WTC11 (cell line): ENCODE data around the gene GABRR2. TPM values are rescaled to one million over a fixed set of nuclear protein-coding genes. Genes with fewer than 3 reads are reported as not detected.

Experiments
- ATAC-seq: fragments of 200-7000 bp; cut with Tn5 transposase; 2 replicates; pipeline ENCODE4 v1.10.0; 2021; ENCODE audit warnings: mild to moderate bottlenecking, moderate library complexity
- CTCF ChIA-PET: fragments of 300-600 bp; sonication (Branson Sonifier 250); formaldehyde crosslinking; loops from one replicate; lab custom pipeline; 2021; ENCODE audit warnings: antibody characterized with exemption; lab: Charles Lee
- POLR2A ChIA-PET: fragments of 350-600 bp; sonication (Branson Sonifier 250); formaldehyde crosslinking; loops from one replicate; lab custom pipeline; 2021; ENCODE audit warnings: antibody characterized with exemption; lab: Charles Lee
- DNase-seq: peaks from one replicate; pipeline ENCODE4 v3.0.0; 2021; ENCODE audit warnings: low spot score
- H3K27ac Mint-ChIP-seq: 2 replicates; pipeline ENCODE4 v1.8.0; 2021; ENCODE audit warnings: mixed read lengths
- H3K27me3 Mint-ChIP-seq: 2 replicates; pipeline ENCODE4 v1.8.0; 2021; ENCODE audit warnings: low read depth, mild to moderate bottlenecking, moderate library complexity, mixed read lengths
- H3K36me3 Mint-ChIP-seq: 2 replicates; pipeline ENCODE4 v1.8.0; 2021; ENCODE audit warnings: mixed read lengths
- H3K4me1 Mint-ChIP-seq: 2 replicates; pipeline ENCODE4 v1.8.0; 2022; ENCODE audit warnings: mixed read lengths
- H3K4me3 Mint-ChIP-seq: 2 replicates; pipeline ENCODE4 v1.8.0; 2021; ENCODE audit warnings: mild to moderate bottlenecking, moderate library complexity, mixed read lengths
- H3K9me3 Mint-ChIP-seq: 2 replicates; pipeline ENCODE4 v1.8.0; 2021; ENCODE audit warnings: mixed read lengths
- ELF4 ChIP-seq: sonication (generic); formaldehyde crosslinking; IDR thresholded peaks from 2 replicates; pipeline ENCODE4 v1.8.1; 2022; ENCODE audit warnings: low read depth, mild to moderate bottlenecking, moderate library complexity, missing genetic modification reagents
- ERG ChIP-seq: fragments of 250-450 bp; sonication (Bioruptor Pico); IDR thresholded peaks from 2 replicates; pipeline ENCODE4 v1.8.0; 2021; ENCODE audit warnings: mild to moderate bottlenecking
- FOXJ3 ChIP-seq: sonication (generic); formaldehyde crosslinking; IDR thresholded peaks from 2 replicates; pipeline ENCODE4 v1.9.0; 2021; ENCODE audit warnings: missing genetic modification reagents, mild to moderate bottlenecking, borderline replicate concordance
- FOXP1 ChIP-seq: sonication (generic); formaldehyde crosslinking; IDR thresholded peaks from 2 replicates; pipeline ENCODE4 v1.8.0; 2022; ENCODE audit warnings: missing genetic modification reagents, mild to moderate bottlenecking, moderate library complexity, borderline replicate concordance
- GRHL2 ChIP-seq: fragments of 250-450 bp; sonication (Bioruptor Pico); IDR thresholded peaks from 2 replicates; pipeline ENCODE4 v1.8.0; 2022; ENCODE audit warnings: mild to moderate bottlenecking, moderate library complexity; ENCODE audit not compliant: insufficient replicate concordance, severe bottlenecking
- HMGA2 ChIP-seq: fragments of 250-450 bp; sonication (Bioruptor Pico); IDR thresholded peaks from 2 replicates; pipeline ENCODE4 v1.4.0; 2021; ENCODE audit warnings: mild to moderate bottlenecking, moderate library complexity
- IRF1 ChIP-seq: sonication (generic); formaldehyde crosslinking; IDR thresholded peaks from 2 replicates; pipeline ENCODE4 v1.8.0; 2023; ENCODE audit warnings: missing genetic modification reagents
- JUN ChIP-seq: sonication (generic); formaldehyde crosslinking; IDR thresholded peaks from 2 replicates; pipeline ENCODE4 v1.8.0; 2023; ENCODE audit warnings: mild to moderate bottlenecking, missing genetic modification reagents
- MXD4 ChIP-seq: fragments of 250-450 bp; sonication (Bioruptor Pico); IDR thresholded peaks from 2 replicates; pipeline ENCODE4 v1.8.0; 2021; ENCODE audit warnings: mild to moderate bottlenecking, moderate library complexity, borderline replicate concordance
- MYBL2 ChIP-seq: sonication (generic); formaldehyde crosslinking; IDR thresholded peaks from 2 replicates; pipeline ENCODE4 v1.8.1; 2023; ENCODE audit warnings: mild to moderate bottlenecking, moderate library complexity, missing genetic modification reagents
- NFATC4 ChIP-seq: fragments of 250-450 bp; sonication (Bioruptor Pico); IDR thresholded peaks from 2 replicates; pipeline ENCODE4 v1.9.0; 2021; ENCODE audit warnings: mild to moderate bottlenecking
- NFYB ChIP-seq: sonication (generic); formaldehyde crosslinking; conservative IDR thresholded peaks from 2 replicates; pipeline ENCODE4 v1.8.0; 2022; ENCODE audit warnings: low read depth, missing genetic modification reagents
- NR2C2 ChIP-seq: sonication (generic); formaldehyde crosslinking; IDR thresholded peaks from 2 replicates; pipeline ENCODE4 v1.8.0; 2022; ENCODE audit warnings: mild to moderate bottlenecking, missing genetic modification reagents
- OVOL2 ChIP-seq: fragments of 250-450 bp; sonication (Bioruptor Pico); IDR thresholded peaks from 2 replicates; pipeline ENCODE4 v1.9.0; 2021; ENCODE audit warnings: mild to moderate bottlenecking, borderline replicate concordance
- SMAD3 ChIP-seq: sonication (generic); formaldehyde crosslinking; IDR thresholded peaks from 2 replicates; pipeline ENCODE4 v1.8.0; 2022; ENCODE audit warnings: missing genetic modification reagents, mild to moderate bottlenecking, borderline replicate concordance
- SMAD4 ChIP-seq: sonication (generic); formaldehyde crosslinking; IDR thresholded peaks from 2 replicates; pipeline ENCODE4 v1.8.0; 2022; ENCODE audit warnings: mild to moderate bottlenecking, missing genetic modification reagents
- SP1 ChIP-seq: sonication (generic); formaldehyde crosslinking; conservative IDR thresholded peaks from 2 replicates; pipeline ENCODE4 v1.8.1; 2022; ENCODE audit warnings: missing genetic modification reagents
- TEAD1 ChIP-seq: sonication (generic); formaldehyde crosslinking; IDR thresholded peaks from 2 replicates; pipeline ENCODE4 v1.8.0; 2022; ENCODE audit warnings: mild to moderate bottlenecking, missing genetic modification reagents
- ZBTB43 ChIP-seq: sonication (generic); formaldehyde crosslinking; IDR thresholded peaks from 2 replicates; pipeline ENCODE4 v1.8.1; 2023; ENCODE audit warnings: mild to moderate bottlenecking, missing genetic modification reagents
- ZNF263 ChIP-seq: sonication (generic); formaldehyde crosslinking; IDR thresholded peaks from 2 replicates; pipeline ENCODE4 v1.8.1; 2022; ENCODE audit warnings: low read depth, mild to moderate bottlenecking, moderate library complexity, missing genetic modification reagents
- ZNF317 ChIP-seq: sonication (generic); formaldehyde crosslinking; IDR thresholded peaks from 2 replicates; pipeline ENCODE4 v1.8.1; 2023; ENCODE audit warnings: low read depth, mild to moderate bottlenecking, moderate library complexity, missing genetic modification reagents, borderline replicate concordance
- ZNF416 ChIP-seq: fragments of 250-450 bp; sonication (Bioruptor Pico); IDR thresholded peaks from 2 replicates; pipeline ENCODE4 v1.9.0; 2021; ENCODE audit warnings: mild to moderate bottlenecking, inconsistent platforms
- ZNF423 ChIP-seq: fragments of 250-450 bp; sonication (Bioruptor Pico); IDR thresholded peaks from 2 replicates; pipeline ENCODE4 v2.1.2; 2022; ENCODE audit warnings: mild to moderate bottlenecking, moderate library complexity
- ZNF425 ChIP-seq: fragments of 250-450 bp; sonication (Bioruptor Pico); conservative IDR thresholded peaks from 2 replicates; pipeline ENCODE4 v1.9.0; 2021; ENCODE audit warnings: mild to moderate bottlenecking
- ZNF671 ChIP-seq: fragments of 250-450 bp; sonication (Bioruptor Pico); IDR thresholded peaks from 2 replicates; pipeline ENCODE4 v1.8.0; 2021; ENCODE audit warnings: mild to moderate bottlenecking
- total RNA-seq: library from RNA; stranded (reverse); gene quantifications from 3 replicates; pipeline ENCODE4 v1.2.3, GENCODE V29; 2021
- TF ChIP-seq, protein P1 (sequence below): sonication (generic); formaldehyde crosslinking; IDR thresholded peaks from 2 replicates; pipeline ENCODE4 v1.8.1; 2022; ENCODE audit warnings: mild to moderate bottlenecking, missing genetic modification reagents, moderate library complexity, borderline replicate concordance
- TF ChIP-seq, protein P2 (sequence below): sonication (generic); formaldehyde crosslinking; IDR thresholded peaks from 2 replicates; pipeline ENCODE4 v1.8.1; 2022; ENCODE audit warnings: low read depth, missing genetic modification reagents, borderline replicate concordance

Gene GABRR2
- total RNA-seq, 1 experiment from 2014 or later: not detected

DNA sequence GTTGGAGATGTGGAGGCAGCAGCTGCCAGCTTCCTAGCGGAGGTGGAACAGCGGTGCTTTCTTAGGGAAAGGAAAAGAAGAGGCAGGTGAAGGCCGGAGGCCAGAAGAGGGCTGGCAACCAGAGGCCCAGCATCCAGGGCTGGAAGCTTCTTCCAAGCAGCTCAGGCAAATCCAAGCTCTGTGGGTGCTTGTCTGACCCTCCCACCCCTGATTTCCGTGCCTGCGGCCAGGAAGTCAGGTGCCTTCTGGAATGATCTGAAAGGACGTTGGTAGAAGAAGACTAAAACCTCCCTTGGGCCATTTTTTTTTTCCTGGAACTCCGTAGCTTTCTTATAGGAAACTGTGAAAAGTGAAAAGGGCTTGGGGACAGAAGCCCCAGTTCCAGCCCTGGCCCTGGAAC, 64.9 kb downstream of the GABRR2 start (continued):
- TF ChIP-seq ERG (CRISPR knock-in tag) (no peak), ZNF423 (no peak), ELF4 (no peak), SP1 (CRISPR knock-in tag) (no peak), ZNF263 (CRISPR knock-in tag) (no peak), GRHL2 (CRISPR knock-in tag) (no peak), ZNF671 (CRISPR knock-in tag) (no peak), OVOL2 (no peak), FOXP1 (CRISPR knock-in tag) (no peak), SMAD4 (CRISPR knock-in tag) (no peak)

DNA sequence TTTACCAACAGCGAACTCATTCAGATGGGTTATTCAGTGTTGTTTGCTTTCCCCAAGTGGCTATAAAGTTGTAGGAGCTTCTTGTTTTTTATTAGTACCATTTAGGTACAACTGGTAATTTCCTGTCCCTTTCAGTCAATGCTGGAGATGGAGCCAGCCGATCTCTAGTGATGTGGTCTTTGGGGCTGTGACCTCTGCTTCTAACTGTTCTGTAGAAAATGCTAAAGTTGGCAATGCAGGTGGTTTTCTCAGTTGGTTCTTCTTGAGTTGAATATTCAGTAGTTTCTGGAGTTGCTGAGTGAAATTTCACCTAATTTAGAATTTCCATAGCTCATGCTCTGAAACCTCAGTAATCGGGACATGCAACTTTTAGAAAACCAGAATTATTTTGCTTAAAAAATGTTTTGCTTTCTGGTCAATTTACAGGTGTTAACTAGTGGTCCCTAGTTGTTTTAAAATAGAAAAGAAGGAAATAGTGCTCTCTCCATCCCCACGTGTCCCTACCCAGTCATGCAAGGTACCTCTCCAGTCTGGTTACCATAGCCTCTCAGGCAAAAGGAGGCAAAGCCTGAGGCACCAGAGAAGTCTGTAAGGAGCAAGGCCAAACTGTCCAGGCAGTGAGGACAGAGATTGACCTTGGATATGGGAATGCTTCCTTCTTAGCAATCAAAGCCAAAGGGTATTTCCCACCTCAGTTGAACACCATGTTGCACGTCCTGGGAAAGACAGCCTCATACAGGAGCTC, 70.7 kb downstream of the GABRR2 start:
- H3K9me3 Mint-ChIP-seq: no peaks in the 10 kb centered on the region; the same call in 1 of the 2 replicates
- ChIA-PET CTCF (no interaction called here), POLR2A (no interaction called here)
- no peaks in the 10 kb centered on the region for H3K36me3 Mint-ChIP-seq
- peaks cover 18% of the 10 kb centered on the region for H3K27me3 Mint-ChIP-seq
- ATAC-seq: no peak
- H3K4me3 Mint-ChIP-seq: no peak overlapping the region
- TF ChIP-seq NFYB (CRISPR knock-in tag): no peak
- no peak for TF ChIP-seq JUN (CRISPR knock-in tag)
- TF ChIP-seq HMGA2 (CRISPR knock-in tag): no peak
- no peak for TF ChIP-seq GRHL2 (CRISPR knock-in tag)
- TF ChIP-seq FOXJ3: no peak
- H3K4me1 Mint-ChIP-seq: peaks cover 37% of the 10 kb centered on the region
- no peak for DNase-seq
- no peak overlapping the region for H3K27ac Mint-ChIP-seq

GRCh38 chr6:89243331-89243629, 71.8 kb downstream of the GABRR2 start:
- Mint-ChIP-seq H3K36me3 (peaks cover 2% of the 10 kb centered on the region; the same call in 1 of the 2 replicates), H3K4me1 (peaks cover 40% of the 10 kb centered on the region), H3K4me3 (peak overlapping the region; percentile 28; the same call in 1 of the 2 replicates), H3K27ac (peak overlapping the region; percentile 51; the same call in 1 of the 2 replicates), H3K9me3 (peaks cover 2% of the 10 kb centered on the region), H3K27me3 (peaks cover 18% of the 10 kb centered on the region)
- POLR2A ChIA-PET: no interaction called here
- no peak for ATAC-seq
- no peak for DNase-seq
- CTCF ChIA-PET: interaction anchor here (0.7 kb wide), 1 partner anchor 163 kb away, joined by 6 read pairs; the partner anchor contains the start of gene PNRC1
- TF ChIP-seq HMGA2 (CRISPR knock-in tag) (no peak), TEAD1 (CRISPR knock-in tag) (no peak), ZBTB43 (CRISPR knock-in tag) (no peak), OVOL2 (no peak), IRF1 (CRISPR knock-in tag) (no peak), SMAD3 (CRISPR knock-in tag) (no peak), MYBL2 (CRISPR knock-in tag) (no peak), ZNF425 (CRISPR knock-in tag) (no peak), ZNF416 (CRISPR knock-in tag) (no peak), ZNF317 (no peak), NR2C2 (CRISPR knock-in tag) (no peak), ZNF423 (no peak), NFATC4 (CRISPR knock-in tag) (no peak), FOXJ3 (no peak), MXD4 (CRISPR knock-in tag) (no peak)
- TF ChIP-seq, protein P1, sequence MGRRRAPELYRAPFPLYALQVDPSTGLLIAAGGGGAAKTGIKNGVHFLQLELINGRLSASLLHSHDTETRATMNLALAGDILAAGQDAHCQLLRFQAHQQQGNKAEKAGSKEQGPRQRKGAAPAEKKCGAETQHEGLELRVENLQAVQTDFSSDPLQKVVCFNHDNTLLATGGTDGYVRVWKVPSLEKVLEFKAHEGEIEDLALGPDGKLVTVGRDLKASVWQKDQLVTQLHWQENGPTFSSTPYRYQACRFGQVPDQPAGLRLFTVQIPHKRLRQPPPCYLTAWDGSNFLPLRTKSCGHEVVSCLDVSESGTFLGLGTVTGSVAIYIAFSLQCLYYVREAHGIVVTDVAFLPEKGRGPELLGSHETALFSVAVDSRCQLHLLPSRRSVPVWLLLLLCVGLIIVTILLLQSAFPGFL: no peak
- TF ChIP-seq, protein P2, sequence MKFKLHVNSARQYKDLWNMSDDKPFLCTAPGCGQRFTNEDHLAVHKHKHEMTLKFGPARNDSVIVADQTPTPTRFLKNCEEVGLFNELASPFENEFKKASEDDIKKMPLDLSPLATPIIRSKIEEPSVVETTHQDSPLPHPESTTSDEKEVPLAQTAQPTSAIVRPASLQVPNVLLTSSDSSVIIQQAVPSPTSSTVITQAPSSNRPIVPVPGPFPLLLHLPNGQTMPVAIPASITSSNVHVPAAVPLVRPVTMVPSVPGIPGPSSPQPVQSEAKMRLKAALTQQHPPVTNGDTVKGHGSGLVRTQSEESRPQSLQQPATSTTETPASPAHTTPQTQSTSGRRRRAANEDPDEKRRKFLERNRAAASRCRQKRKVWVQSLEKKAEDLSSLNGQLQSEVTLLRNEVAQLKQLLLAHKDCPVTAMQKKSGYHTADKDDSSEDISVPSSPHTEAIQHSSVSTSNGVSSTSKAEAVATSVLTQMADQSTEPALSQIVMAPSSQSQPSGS (CRISPR knock-in tag): no peak
